PFSK-1 (cell line): Measurements from ENCODE around the gene GASK1A.

Experiments used
- POLR2AphosphoS5 ChIP-seq: IDR thresholded peaks from 2 replicates; pipeline ENCODE4 v1.6.1; 2012; ENCODE audit warnings: low read depth, mild to moderate bottlenecking, control low read depth, low read length, moderate library complexity
- TAF1 ChIP-seq: IDR thresholded peaks from 2 replicates; pipeline ENCODE4 v1.6.1; 2012; ENCODE audit warnings: low read length, control low read depth, borderline replicate concordance; ENCODE audit not compliant: insufficient read depth

GRCh38 chr3:43081796-43082195, 102.7 kb downstream of the GASK1A start:
- TF ChIP-seq TAF1 (no peak), POLR2AphosphoS5 (no peak)
